Fibroblast of lung (primary cell): Measurements from ENCODE around the gene IFT81.

ENCODE experiments used
- CTCF ChIP-seq, 2 donors: IDR thresholded peaks in 1 of 2; conservative IDR thresholded peaks in 1 of 2; 1 replicate in 1 of 2; 2 replicates in 1 of 2; pipeline ENCODE4 v1.5.1; 2011 to 2012; ENCODE audit warnings: low read length in 2 of 2, control low read depth in 1 of 2, inconsistent platforms in 1 of 2, low read depth in 1 of 2, mild to moderate bottlenecking in 1 of 2
- EZH2 ChIP-seq: IDR thresholded peaks from 2 replicates; pipeline ENCODE4 v1.5.1; 2012; ENCODE audit warnings: low read length, control low read depth, mild to moderate bottlenecking; ENCODE audit errors: missing control alignments

GRCh38 chr12:110122929-110123328 is 1.2 kb upstream of the IFT81 start:
- TF ChIP-seq CTCF (conservative IDR thresholded peaks at IDR 0.05 in 1 of 2, IDR thresholded peaks at IDR 0.05 in 1 of 2; ENCODE audit: low read depth in 1 of 2, low read length in 2 of 2) (no peak), EZH2 (no peak)
